Measurements from ENCODE around the gene LRSAM1.

LRSAM1 gene

GRCh38 chr9:127426756-127427155 is 24.6 kb upstream of the LRSAM1 start:
- TF ChIP-seq CTCF (conservative IDR thresholded peaks at IDR 0.05; ENCODE audit: low read depth, low read length): no peak
- H3K4me3 ChIP-seq (ENCODE audit: low read depth, low read length): no peak overlapping the region
- DNase-seq (ENCODE audit: low read depth): no peak

GRCh38 chr9:127428348-127428747 is 23.0 kb upstream of the LRSAM1 start:
- H3K4me3 ChIP-seq (ENCODE audit: low read depth, low read length): no peak overlapping the region
- no peak for TF ChIP-seq CTCF (conservative IDR thresholded peaks at IDR 0.05; ENCODE audit: low read depth, low read length)
- no peak for DNase-seq (ENCODE audit: low read depth)

GRCh38 chr9:127430415-127430814 is 20.9 kb upstream of the LRSAM1 start:
- no peak overlapping the region for H3K4me3 ChIP-seq (ENCODE audit: low read depth, low read length)
- TF ChIP-seq CTCF (conservative IDR thresholded peaks at IDR 0.05; ENCODE audit: low read depth, low read length): no peak
- DNase-seq (ENCODE audit: low read depth): no peak

GRCh38 chr9:127437497-127438264 is 13.6 kb upstream of the LRSAM1 start:
- peak; percentile 21 for DNase-seq (ENCODE audit: low read depth)
- TF ChIP-seq CTCF (conservative IDR thresholded peaks at IDR 0.05; ENCODE audit: low read depth, low read length): peak; percentile 48
- H3K4me3 ChIP-seq (ENCODE audit: low read depth, low read length): no peak overlapping the region

- DNase-seq (ENCODE audit: low read depth): no peak
- no peak for TF ChIP-seq CTCF (conservative IDR thresholded peaks at IDR 0.05; ENCODE audit: low read depth, low read length)
- no peak overlapping the region for H3K4me3 ChIP-seq (ENCODE audit: low read depth, low read length)
Measured at GRCh38 chr9:127438394-127438793, 12.9 kb upstream of the LRSAM1 start.

- no peak overlapping the region for H3K4me3 ChIP-seq (ENCODE audit: low read depth, low read length)
- TF ChIP-seq CTCF (conservative IDR thresholded peaks at IDR 0.05; ENCODE audit: low read depth, low read length): no peak
- no peak for DNase-seq (ENCODE audit: low read depth)
Measured at GRCh38 chr9:127444283-127444920, 6.9 kb upstream of the LRSAM1 start.

All from choroid plexus epithelial cell (primary cell).